Measurements from ENCODE around the gene DOCK9. TPM values are rescaled to one million over a fixed set of nuclear protein-coding genes. Genes with fewer than 3 reads are reported as not detected.

The DOCK9 gene
- polyA plus RNA-seq, 1 donor (not counting 4 experiments of a cell fraction or from before 2014, with no cell fraction given) = 110 TPM

- Histone ChIP-seq H3K27me3 (ENCODE audit: control insufficient read depth, extremely low read depth, insufficient read depth, low read length) (no peaks in the 10 kb centered on the region), H3K36me3 (ENCODE audit: control insufficient read depth in 2 of 2, extremely low read depth in 1 of 2, insufficient read depth in 2 of 2, low read length in 2 of 2) (peaks cover 5 to 7% of the 10 kb centered on the region in 2 experiments), H3K9ac (ENCODE audit: control insufficient read depth, extremely low read depth, insufficient read depth, low read length) (no peak overlapping the region), H3K9me1 (ENCODE audit: control insufficient read depth, extremely low read depth, insufficient read depth, low read length) (no peaks in the 10 kb centered on the region), H3K4me1 (ENCODE audit: control insufficient read depth, extremely low read depth, insufficient read depth, low read length) (peaks cover 28% of the 10 kb centered on the region), H3K4me3 (ENCODE audit: control insufficient read depth in 2 of 3, extremely low read depth in 1 of 3, insufficient read depth in 2 of 3, low read depth in 1 of 3, low read length in 3 of 3) (no peak overlapping the region), H3K27ac (ENCODE audit: control insufficient read depth, insufficient read depth, low read length) (peak overlapping the region; percentile 91), H2AFZ (ENCODE audit: control insufficient read depth, low read length) (peak overlapping the region; percentile 62), H4K20me1 (ENCODE audit: control insufficient read depth, extremely low read depth, insufficient read depth, low read length) (no peaks in the 10 kb centered on the region), H3K79me2 (ENCODE audit: control insufficient read depth, insufficient read depth, low read length) (no peaks in the 10 kb centered on the region), H3K4me2 (ENCODE audit: control insufficient read depth, extremely low read depth, insufficient read depth, low read depth, low read length) (peak overlapping the region; percentile 50), H3K9me3 (ENCODE audit: control insufficient read depth, low read depth, low read length) (no peaks in the 10 kb centered on the region)
- dilution Hi-C loops (cut with MboI; ENCODE audit: extremely low pct_ligation_motif_present, low sequenced_read_pairs) = no loop called here
- FAIRE-seq (peak; percentile 91), DNase-seq (ENCODE audit: low read depth, low spot score) (no peak)
- TF ChIP-seq EZH2 (IDR thresholded peaks at IDR 0.05; ENCODE audit: low read length) = no peak
- TF ChIP-seq CTCF (optimal IDR thresholded peaks at IDR 0.05 in 1 of 3, IDR thresholded peaks at IDR 0.05 in 1 of 3, conservative IDR thresholded peaks at IDR 0.05 in 1 of 3; ENCODE audit: extremely low read depth in 1 of 3, insufficient read depth in 2 of 3, low read length in 3 of 3) = no peak
Measured at GRCh38 chr13:98909016-98909415, 68.8 kb downstream of the DOCK9 start.

GRCh38 chr13:98906746-98907502, 70.9 kb downstream of the DOCK9 start:
- Histone ChIP-seq H3K4me2 (ENCODE audit: control insufficient read depth, extremely low read depth, insufficient read depth, low read depth, low read length) (no peak overlapping the region), H3K4me3 (ENCODE audit: control insufficient read depth in 2 of 3, extremely low read depth in 1 of 3, insufficient read depth in 2 of 3, low read depth in 1 of 3, low read length in 3 of 3) (no peak overlapping the region), H4K20me1 (ENCODE audit: control insufficient read depth, extremely low read depth, insufficient read depth, low read length) (no peaks in the 10 kb centered on the region), H3K79me2 (ENCODE audit: control insufficient read depth, insufficient read depth, low read length) (no peaks in the 10 kb centered on the region), H3K9me3 (ENCODE audit: control insufficient read depth, low read depth, low read length) (no peaks in the 10 kb centered on the region), H3K9ac (ENCODE audit: control insufficient read depth, extremely low read depth, insufficient read depth, low read length) (no peak overlapping the region), H3K4me1 (ENCODE audit: control insufficient read depth, extremely low read depth, insufficient read depth, low read length) (peaks cover 28% of the 10 kb centered on the region), H3K27me3 (ENCODE audit: control insufficient read depth, extremely low read depth, insufficient read depth, low read length) (no peaks in the 10 kb centered on the region), H3K27ac (ENCODE audit: control insufficient read depth, insufficient read depth, low read length) (no peak overlapping the region), H2AFZ (ENCODE audit: control insufficient read depth, low read length) (no peak overlapping the region), H3K36me3 (ENCODE audit: control insufficient read depth in 2 of 2, extremely low read depth in 1 of 2, insufficient read depth in 2 of 2, low read length in 2 of 2) (peaks cover 4 to 9% of the 10 kb centered on the region in 2 experiments), H3K9me1 (ENCODE audit: control insufficient read depth, extremely low read depth, insufficient read depth, low read length) (no peaks in the 10 kb centered on the region)
- DNase-seq (ENCODE audit: low read depth, low spot score) (no peak), FAIRE-seq (no peak)
- dilution Hi-C loops (cut with MboI; ENCODE audit: extremely low pct_ligation_motif_present, low sequenced_read_pairs) = no loop called here
- no peak for TF ChIP-seq CTCF (optimal IDR thresholded peaks at IDR 0.05 in 1 of 3, IDR thresholded peaks at IDR 0.05 in 1 of 3, conservative IDR thresholded peaks at IDR 0.05 in 1 of 3; ENCODE audit: extremely low read depth in 1 of 3, insufficient read depth in 2 of 3, low read length in 3 of 3)
- no peak for TF ChIP-seq EZH2 (IDR thresholded peaks at IDR 0.05; ENCODE audit: low read length)

Data from keratinocyte (primary cell).